NCI-H2196 (cell line): Measurements from ENCODE around the gene BABAM2.

Experiments
- DNase-seq: peaks from one replicate; lab custom pipeline; 2025; ENCODE audit not compliant: unreplicated experiment; lab: John Stamatoyannopoulos, UW

The BABAM2 gene

DNA sequence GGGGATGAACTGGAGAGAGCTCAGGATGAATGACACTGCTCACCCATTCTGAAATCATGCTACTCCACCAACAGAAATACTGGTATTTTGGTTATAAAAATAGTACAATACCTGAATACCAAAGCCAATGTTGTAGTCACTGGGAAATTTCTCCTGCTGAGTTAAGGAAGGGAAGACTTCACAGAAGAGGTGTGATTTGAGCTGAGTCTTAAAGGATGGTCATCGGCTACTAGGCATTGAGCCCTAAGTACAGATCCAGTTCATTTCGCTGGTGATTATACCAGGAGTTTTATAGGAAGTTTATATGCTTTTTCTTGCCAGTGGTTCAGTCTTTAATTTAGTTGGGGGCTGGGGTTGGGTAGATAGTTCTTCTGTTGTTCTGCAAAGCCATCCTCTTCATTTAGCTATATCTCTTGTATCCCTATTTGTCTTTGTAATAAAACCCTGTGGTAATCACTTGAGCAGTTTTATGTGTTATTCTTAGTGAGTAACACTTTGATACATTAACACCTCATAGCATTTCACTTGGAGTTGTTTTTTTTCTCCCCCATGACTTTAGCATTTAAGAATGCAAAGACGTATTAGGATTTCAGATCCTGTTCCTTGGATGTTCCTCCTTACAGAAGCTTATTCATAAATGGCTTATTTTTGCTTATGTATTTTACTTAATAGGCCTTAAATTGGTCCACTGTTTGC lies 262.2 kb downstream of the BABAM2 start:
- DNase-seq = no peak

DNA sequence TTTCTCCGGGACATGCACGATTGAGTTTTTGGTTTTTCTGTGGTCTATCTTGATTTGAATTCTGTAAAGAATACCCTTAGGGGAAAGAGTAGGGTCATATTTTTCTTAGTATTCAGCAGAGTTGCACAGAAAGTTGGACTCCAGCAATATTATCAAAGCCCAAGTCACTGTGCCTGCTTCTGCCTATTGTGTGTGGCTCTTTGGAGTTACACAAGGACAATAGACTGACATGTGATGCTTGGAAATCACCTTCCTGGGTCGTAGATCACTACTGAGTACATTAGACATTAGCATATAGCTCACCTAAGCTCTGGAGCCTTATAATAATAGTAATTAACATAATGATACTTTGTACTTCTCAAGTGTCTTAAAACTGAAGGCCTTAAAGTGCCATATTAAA lies 263.3 kb downstream of the BABAM2 start:
- DNase-seq = no peak

DNA sequence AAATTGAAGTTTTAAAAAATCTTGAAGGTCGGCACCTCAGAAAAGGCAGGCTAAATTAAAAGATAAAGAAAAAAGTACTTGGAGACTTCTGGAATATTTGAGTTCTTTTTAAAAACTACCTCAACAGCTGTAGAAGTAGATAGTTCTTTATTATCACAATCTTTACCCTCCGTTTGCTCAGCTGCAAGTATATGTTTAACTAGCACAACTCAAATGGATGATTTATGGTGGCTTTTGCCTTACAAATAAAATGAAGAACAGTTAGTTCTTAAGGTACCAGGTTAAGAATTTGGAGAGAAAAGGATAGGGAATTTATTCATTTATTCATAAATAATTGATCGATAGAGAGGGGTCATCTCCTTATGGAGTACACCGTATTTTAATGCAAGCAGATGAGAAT lies 264.6 kb downstream of the BABAM2 start:
- no peak for DNase-seq

DNA sequence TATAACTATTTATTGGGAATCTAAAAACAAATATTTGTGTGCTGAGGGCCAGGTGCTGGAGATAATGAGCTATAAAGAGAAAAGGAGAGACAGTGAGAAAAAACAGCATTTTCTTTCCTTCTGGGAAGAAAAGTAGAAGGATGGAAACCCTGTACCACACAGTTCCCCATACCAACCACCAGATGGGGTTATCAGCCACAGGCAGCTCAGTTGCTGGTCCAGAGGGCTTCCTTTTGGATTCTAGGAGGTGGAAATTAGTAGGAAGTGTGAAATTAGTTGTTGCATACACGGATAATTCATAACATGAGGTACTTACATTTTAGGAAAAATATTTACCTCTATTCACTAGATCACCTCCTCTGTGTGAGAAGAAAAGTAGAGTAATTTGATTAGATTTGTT lies 265.1 kb downstream of the BABAM2 start:
- peak; percentile 11 for DNase-seq

DNA sequence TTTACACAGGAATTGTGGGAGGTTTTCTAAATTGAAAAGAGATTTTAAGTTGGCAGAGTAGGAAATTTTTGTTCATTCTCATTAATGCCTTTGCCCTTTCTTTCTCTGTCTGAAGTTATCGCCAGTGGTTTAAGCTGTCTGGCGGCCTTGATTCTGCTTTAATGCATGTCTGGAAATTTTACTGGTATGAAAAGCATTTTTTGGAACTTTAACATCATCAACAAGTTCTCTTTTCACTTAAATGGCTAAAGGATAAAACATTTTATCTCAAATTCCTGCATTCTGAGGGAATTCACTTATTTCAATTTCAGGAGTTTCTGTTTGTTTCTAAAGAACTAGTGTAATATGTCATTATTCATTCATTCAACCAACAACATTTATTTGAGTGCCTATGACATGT lies 268.3 kb downstream of the BABAM2 start:
- DNase-seq = no peak

DNA sequence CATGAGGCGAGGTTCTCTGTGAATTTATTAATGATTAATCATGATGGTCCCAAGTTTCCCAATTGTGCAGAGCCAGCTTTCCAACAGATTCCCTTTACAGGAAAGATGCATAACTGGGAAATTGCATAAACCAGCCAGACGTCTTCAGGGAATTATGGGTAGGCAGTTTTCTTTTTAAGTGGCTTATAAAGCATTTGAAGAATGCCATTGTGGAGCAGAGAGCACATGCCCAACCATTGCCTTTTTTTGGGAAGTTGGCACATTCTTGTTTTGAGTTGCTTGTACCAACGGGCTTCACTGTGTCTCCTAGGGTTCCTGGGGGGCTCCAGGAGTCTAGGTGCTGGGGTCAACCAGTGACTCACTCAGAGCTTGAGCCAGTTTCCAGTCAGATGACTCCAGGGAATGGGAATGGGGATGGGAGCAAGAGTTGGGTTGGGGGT lies 270.5 kb downstream of the BABAM2 start:
- no peak for DNase-seq

DNA sequence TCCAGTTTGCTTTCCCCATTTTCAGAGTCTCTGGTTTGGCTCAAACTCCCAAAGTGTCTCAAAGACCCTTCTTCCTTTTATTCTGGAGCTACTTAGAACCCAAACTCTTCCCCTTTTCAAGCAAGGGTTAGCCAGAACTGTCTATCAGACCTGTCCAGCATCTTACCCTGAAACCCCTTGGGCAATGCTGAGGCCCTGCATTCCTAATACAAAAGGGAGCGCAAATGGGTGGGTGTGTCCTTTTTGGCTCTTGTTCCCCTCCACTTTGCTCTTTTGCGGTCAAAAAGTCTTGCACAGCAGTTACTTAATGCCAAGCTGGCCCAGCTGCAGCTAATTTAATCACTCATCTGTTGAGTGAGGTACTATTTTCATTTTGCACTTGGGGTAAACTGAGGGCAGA lies 270.9 kb downstream of the BABAM2 start:
- DNase-seq = no peak

DNA sequence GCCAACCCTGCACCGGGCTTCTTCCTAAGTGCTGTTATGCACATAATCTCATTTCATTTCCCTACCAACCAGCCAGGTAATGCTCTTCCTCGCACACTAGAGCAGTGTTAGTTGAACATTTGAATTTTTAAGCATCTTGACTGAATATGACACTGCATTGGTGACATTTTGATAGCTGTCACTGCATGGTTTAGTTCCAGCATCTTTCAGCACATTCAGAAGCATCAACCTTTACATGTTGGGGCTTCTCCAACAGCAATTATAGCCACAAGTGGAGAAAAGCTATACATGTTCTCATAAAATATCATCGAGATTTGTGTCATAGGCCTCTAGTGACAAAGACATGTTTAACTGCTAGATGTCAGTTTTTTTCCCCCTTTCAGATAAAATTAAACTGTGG lies 272.0 kb downstream of the BABAM2 start:
- no peak for DNase-seq

DNA sequence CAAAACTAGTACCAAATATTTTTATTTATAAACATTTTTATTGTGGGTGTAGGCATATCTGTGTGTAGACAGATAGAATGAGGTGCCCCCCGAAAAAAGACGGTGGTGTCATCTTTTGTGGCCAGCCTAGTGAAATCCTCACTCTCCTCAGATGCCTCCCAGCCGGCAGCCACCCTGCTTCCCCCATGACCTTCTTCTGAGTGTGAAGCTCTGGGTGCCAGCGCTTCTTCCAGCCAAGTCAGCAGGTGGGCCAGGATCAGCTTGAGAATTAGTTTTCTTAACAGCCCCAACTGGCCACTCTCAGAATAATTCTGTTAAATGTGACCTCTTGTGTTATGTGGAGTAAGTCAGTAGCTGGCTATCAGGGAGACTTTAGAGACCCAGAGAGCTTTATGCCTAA lies 272.5 kb downstream of the BABAM2 start:
- DNase-seq = no peak

DNA sequence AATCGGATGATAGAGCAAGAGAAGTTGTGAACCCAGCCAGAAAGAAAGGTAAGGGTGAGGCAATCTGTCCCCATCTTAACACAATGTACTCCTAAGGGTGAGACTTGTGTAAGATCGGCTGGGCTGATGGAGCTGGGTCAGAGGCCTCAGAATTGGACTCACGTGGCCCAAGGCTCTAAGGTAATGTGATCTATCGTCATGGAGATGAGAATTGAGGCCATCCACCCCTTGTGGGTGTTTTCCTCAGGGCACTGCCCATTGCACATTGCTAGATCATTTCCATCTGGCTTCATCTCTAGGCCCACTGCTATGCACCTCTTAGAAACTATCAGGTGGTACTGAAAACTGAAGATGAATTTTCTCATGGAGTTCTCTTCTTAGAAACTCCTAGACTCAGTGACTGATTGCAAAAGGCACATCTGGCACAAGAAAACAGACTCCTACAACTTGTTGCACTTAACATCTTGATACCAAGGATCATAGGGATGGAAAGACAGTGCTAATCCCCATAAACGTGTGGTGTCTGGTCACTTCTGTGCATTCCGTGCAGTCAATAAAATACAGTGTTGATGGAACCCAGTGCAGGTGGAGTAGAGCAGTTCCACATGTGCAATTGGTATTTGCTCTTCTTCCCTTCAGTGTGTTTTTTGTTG lies 273.2 kb downstream of the BABAM2 start:
- DNase-seq = no peak

DNA sequence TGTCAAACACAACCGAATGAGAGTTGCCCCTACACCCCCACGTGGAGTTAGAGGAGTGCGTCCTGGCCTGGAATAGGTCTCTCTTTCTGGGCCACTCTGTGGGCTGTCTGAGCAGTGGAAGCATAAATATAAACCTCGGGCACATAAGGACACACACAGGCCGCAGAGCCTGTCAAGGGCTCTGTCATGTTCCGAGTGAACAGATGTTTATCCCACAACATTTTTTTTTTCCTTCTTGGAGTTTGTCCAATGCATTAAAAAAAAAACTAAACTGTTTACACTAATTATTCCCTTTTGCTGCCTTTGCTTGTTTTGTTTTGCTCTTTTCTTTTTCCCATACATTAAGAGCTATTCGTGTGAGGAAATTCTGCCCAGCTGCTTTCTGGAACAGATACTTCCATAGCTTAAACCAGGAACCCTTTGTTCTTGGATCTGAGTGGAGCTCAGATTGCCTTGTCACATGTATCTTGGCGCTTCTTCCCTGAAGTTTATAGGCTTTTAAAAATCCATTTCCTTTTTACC lies 273.8 kb downstream of the BABAM2 start:
- DNase-seq = no peak

DNA sequence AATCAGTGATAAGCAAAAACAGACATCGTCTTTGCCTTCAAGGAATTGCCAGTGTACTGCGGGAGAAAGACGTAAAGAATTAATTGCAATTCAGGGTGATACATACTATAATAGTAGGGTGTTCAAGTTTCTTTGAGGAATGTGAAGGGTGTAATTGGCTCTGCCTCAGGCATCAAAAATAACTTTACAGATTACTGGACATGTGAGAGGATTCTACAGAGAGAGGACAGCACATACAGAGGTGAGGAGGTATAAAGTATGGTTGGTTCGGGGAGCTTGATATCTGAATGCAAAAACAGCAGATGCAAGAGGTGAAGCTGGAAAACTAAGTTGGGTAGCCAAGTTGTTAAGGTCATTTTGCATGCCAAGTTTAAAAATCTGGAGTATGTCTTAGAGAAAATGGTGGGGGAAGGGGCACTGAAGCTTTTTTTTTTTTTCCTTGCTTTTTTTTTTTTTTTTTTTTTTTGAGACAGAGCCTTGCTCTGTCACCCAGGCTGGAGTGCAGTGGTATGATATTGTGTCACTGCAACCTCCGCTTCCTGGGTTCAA lies 274.6 kb downstream of the BABAM2 start:
- DNase-seq = no peak

DNA sequence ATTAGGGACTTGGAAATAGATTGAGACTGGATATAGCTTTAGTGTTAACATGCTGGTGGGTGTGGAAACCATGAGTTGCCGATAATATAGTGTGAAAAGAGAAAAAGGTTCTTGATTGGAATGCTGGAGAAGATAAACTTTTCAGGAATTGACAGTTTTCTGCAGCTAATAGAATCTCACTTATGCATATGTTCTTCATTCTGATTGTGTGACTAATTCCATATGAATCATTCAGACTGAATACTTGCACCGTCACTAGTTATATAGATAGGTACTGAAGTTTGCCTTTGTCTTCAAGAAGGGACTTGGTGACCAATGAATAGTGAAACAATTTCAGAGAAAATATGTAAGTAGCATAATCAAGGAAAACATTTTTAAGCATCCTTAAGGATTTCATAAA lies 276.4 kb downstream of the BABAM2 start:
- no peak for DNase-seq

DNA sequence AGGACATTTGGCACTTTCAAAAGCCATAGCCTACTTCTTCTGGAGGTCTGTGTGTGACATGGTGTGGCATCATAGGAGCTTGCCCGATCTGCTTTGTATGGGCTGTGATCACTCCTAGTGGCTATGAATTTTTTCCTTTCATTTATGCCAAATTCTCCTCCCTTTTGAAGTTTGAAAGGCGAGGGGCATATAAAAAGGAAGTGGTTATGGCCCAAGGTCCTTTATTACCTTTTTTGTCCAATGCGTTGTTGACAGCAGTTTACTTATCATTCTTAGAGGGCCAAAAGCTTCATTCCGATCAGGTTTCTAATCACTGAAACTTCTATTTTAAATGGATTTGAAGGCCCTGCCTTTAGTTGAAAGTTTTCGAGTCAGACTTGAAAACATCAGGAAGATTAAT lies 277.8 kb downstream of the BABAM2 start:
- DNase-seq = no peak

DNA sequence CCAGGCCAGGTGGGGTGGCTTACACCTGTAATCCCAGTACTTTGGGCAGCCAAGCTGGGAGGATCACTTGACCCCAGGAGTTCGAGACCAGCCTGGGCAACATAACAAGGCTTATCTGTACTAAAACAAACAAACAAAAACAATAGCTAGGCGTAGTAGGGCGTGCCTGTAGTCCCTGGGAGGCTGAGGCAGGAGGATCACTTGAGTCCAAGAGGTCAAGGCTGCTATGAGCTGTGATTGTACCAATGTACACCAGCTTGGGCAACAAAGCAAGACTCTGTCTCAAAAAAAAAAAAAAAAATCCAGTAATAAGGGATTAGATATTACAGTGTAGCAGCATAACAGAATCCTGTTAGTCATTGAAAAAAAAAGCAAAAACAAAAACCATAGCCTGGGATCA lies 279.0 kb downstream of the BABAM2 start:
- DNase-seq = no peak

DNA sequence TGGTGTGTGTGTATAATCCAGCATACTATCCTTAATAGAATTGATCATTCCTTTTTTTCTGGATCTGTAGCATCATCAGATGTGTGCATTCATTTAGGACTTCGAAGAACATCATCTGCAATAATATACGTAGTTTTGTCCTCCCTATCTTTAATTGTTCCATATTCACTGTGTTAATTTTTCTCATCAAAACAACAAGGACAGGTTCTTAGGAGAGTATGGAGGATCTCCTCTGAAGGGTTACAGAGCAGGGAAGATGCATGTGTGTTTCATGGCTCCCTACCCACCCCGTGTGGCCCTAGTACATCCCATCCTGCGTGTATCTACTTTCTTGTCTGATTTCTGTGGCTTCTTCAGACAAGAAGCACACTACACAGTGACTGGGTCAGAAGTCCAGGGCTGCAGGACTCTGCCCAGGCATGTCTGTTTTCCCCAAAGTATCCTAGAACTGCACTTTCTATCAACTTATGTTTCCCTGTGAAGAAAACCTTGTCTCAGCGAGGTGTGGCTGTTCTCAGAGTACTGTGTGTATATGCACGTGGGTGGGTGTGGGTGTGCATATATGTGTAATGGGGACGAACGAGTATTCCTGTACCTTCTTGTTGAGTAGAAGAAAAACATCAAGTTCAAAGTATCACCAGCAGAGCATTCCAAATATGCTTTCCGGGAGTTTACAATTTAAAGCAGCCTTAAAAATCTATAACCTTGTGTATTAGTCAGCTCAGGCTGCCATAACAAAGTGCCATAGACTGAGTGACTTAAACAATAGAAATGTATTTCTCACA lies 281.8 kb downstream of the BABAM2 start:
- no peak for DNase-seq

DNA sequence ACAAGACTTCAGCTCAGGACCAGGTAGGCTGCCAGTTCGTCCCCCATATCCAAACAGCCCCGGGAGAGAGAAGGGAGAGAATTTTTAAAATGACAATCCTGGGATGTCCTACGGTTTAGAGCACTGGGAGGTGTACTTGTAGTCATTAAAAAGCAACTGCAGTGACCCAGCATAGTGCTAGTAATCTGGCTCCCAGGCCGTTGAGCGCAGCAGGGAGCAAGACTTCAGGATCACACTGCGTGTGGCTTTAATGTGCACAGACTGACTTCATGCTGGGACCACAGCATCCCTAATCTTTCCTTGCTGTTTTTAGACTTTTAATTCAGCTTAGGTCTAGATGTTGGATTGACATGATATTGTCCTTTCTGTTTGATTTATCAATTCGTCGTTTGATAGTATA lies 282.8 kb downstream of the BABAM2 start:
- no peak for DNase-seq

DNA sequence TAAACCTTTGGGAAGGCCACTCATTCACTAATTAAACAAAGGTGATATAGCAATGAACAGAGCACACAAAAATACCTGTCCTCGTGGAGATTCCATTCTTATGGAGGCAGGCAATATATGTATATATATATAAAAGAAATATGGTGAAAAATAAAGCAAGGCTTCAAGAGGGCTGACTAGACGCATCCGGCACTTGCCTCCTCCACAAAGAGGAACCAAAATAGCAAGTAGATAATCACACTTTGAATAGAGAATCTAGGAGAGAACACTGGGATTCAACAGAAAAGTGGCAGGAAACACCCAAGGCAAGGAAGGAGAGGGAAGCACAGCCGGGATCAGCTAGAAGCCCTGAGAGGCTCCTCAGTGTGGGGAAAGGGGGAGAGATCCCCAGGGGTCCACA lies 283.7 kb downstream of the BABAM2 start:
- DNase-seq = no peak

DNA sequence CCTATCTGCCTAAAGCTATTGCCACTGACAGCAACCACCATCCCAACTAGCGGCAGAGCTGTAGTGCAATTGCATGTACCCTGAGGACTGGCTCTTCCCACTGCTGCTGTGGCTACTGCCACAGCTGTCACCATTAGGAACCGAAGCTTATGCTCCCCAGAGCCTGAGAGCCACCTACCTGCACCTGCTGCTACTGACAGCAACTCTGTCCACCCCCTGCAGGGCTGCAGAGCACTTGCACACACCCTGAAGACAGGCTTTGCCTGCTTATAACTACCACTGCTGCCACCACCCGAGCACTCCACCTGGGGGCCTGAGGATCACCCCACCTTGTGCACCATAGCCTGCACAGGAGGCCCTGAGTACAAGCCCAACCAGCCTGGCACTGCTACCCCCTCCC lies 284.5 kb downstream of the BABAM2 start:
- no peak for DNase-seq

DNA sequence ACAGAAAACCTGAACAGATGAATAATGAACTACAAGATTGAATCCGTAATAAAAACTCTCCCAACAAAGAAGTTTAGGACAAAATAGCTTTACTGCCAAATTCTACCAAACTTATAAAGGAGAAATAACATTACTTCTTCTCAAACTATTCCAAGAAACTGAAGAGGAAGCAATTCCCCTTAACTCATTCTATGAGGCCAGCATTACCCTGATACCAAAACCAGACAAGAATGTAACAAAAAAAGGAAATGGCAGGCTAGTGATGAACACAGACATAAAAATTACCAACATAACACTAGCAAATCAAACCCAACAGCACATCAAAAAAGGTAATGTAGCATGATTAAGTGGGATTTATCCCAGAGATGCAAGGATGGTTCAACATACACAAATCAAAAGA lies 288.4 kb downstream of the BABAM2 start:
- DNase-seq = no peak

DNA sequence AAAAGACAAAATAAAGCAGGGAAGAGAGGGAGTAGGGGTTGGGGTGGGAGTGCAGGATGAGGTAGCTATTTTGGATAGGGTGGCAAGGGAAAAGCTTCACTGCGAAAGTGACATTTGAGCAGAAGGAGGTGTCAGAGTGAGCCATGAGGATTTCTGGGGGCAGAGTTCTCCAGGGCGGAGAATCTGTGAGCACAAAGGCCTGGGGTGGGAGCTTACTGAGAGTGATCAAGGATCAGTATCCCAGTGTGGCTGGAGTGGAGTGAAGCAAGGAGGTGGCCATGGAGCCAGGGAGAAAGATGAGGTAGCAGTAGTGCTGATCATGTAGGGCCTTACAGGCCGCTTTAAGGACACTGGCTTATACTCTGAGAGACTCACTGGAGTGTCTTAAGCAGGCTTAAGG lies 291.3 kb downstream of the BABAM2 start:
- no peak for DNase-seq

DNA sequence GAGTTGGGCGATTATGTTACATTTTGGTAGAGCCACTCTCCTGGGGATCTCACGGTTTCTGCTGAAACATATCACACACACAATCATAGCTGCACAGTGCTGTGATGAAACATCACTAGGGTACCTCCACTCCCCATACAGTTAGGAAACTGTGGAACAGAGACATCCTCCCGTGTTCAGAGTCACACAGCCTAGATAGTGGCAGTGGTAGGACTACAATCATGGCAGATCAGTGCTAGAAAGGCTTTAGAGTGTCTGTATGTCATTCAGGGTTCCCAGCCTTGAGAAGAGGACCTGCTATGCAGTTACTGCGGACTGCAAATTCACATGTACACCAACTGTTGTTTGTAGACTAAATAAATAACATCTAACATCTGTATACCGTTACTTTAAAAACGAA lies 291.8 kb downstream of the BABAM2 start:
- DNase-seq = no peak
